Right forelimb (tissue), 1 donor: ENCODE measurements around the gene DAPK2.

Source experiments
- DNase-seq: peaks from one replicate; pipeline ENCODE4 v3.0.0-alpha.2; 2018

DAPK2 gene

DNA sequence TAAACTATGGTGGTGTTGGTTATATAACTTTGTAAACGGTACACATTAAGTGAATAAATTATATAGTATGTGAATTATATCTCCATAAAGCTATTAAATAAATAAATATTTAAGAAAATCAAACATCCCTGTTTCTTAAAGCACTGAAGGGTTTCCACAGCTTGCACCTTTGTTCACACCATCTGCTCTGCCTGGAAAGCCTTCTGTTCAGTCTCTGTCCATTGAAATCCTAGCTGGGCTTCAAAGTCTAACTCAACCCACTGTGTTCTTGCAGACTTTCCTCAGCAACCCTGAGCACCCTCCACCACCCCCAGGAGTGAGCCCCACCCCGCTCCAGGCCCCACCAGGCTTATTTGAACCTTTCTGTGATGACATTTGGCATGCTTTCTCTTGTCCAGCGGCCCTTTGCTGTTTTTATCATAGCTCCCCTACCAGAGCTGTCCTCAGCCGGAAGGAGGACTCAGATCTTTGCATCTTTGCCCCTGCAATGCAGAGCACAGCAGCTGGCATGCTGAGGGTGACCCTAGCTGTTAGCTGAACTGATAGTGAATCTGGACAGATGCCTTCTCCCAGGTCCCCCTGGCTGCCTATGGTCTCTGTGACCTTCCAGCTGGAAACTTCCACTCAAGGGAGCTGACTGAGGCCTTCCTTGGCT is 105.2 kb downstream of the DAPK2 start:
- DNase-seq, result no peak

DNA sequence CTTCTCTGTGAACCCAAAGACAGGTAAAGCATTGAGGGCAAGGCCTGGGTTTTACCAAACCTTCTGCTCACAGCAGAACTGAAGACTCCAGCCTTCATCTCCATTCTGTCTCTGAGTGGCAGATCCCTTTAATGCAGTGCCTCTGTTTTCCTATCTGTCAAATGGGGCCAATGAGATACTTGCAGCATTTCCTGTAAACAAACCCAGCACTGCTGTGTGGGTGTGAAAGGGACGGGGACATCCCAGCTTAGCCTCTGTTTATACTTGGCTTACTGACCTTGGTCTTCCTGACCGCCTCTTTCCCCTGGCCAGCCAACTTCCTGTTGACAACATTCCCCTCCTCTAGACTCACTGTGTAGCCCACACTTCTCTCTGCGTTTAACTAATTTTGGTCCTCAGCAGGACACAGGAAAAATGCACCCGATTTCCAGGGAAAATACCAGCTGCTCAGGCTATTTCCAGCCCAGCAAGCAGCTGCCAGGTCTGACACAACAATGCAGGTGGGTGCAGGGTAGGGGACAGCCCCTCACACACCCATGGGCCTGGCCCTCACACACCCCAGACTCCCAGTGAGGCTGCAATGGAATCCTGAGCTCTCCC is 106.7 kb downstream of the DAPK2 start:
- no peak for DNase-seq

DNA sequence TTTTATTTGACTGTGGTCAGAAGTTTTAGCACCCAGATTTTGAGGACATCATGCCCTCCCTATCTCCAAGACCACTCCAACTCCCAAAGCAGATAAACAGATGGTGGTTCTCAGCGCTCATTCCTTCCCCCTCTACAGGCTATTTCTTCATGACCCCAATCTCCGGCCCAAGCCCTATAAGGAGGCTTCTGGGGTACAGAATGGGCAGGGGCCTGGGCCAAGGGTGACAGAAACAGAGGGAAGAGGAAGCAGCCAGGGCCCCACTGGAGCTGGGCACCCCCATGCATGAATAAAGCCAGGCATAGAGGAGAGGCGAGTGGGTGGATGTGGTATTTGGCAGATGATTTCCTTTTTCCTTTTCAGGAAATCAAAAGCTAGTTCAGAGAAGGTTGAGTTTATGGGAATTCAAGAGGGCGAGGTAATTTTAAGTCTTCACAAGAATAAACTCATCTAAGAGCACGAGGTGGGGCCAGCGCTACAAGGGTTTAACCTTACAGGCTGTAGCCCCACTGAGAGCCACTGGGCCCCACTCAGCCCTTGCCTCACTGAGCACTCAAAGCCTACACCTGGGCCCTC is 107.7 kb downstream of the DAPK2 start:
- DNase-seq, result no peak

DNA sequence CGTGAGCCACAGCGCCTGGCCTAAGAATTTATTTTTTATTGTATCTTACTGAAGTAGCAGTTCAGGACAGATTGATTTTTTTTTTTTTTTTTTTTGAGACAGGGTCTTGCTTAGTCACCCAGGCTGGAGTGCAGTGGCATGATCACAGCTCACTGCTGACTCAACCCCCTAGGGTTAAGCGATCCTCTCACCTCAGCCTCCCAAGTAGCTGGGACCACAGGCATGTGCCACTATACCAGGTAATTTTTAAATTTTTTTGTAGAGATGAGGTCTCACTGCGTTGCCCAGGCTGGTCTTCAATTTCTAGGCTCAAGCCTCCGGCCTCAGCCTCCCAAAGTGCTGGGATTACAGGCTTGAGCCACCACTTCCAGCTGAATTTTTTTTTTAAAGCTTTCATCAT is 112.8 kb downstream of the DAPK2 start:
- DNase-seq, result no peak

DNA sequence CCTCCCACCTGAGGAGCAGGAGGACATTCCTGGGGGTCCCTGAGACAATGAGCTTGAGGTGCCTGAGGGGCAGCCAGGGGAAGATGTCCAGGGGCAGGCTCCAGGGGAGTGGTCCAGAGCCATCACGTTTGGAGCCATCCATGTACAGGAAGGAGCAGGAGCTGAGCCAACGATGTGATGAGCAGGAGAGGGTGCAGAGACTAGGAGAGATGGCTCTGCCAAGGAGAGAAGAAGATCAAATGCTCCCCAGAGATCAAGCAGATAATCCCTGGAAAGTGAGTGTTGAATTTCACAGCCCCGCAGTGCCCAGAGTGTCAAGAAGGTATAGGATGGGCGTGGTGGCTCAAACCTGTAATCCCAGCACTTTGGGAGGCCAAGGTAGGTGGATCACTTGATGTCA is 114.7 kb downstream of the DAPK2 start:
- no peak for DNase-seq

DNA sequence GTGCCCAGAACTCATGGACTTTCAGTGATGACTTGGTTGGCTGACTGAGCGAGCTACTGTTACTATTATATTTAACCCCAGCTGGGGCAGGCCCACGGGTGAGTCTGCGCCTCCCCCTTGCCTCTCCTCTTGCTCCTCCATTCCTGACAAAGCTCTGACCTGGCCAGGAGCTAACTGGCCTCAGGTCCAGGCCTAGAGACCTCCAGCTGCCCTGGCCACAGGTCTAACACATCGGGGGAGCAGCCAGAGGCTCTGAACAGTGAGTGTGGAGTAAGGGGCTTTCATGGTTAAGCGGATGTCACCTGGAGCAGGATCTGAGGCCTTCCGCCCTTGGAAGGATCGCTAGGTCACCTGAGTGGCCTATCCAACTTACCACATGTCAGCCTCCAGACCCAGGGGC is 116.3 kb downstream of the DAPK2 start:
- DNase-seq, result no peak

DNA sequence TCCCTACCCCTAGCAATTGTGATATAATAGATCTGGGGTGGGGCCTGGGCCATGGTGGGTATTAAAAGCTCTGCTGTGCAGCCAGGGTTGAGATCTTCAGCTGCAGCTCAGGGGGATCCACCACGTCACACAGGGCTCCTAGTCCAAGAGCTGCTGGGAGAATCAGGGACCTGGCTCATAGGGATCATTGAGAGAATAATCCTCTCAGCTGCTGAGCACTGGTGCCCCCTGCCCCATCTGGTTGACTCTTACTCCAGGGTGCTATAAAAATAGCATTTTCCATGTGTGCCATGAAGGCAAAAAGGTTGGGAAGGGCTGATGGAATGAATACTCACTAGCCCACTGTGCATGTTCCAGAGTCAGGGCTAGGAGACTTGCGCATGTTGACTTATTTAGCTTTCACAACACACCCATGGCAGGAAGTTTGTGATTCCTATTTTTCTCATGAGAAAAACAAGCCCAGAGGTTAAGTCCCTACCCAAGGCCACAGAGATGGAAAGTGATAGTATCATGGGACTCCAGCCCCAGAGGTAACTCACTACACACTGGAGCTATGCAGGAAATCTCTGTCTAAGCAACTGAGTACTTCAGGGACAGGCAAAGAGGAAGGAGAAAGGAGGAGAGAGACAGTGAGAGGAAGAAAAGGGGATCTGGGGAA is 118.0 kb downstream of the DAPK2 start:
- DNase-seq, result no peak

DNA sequence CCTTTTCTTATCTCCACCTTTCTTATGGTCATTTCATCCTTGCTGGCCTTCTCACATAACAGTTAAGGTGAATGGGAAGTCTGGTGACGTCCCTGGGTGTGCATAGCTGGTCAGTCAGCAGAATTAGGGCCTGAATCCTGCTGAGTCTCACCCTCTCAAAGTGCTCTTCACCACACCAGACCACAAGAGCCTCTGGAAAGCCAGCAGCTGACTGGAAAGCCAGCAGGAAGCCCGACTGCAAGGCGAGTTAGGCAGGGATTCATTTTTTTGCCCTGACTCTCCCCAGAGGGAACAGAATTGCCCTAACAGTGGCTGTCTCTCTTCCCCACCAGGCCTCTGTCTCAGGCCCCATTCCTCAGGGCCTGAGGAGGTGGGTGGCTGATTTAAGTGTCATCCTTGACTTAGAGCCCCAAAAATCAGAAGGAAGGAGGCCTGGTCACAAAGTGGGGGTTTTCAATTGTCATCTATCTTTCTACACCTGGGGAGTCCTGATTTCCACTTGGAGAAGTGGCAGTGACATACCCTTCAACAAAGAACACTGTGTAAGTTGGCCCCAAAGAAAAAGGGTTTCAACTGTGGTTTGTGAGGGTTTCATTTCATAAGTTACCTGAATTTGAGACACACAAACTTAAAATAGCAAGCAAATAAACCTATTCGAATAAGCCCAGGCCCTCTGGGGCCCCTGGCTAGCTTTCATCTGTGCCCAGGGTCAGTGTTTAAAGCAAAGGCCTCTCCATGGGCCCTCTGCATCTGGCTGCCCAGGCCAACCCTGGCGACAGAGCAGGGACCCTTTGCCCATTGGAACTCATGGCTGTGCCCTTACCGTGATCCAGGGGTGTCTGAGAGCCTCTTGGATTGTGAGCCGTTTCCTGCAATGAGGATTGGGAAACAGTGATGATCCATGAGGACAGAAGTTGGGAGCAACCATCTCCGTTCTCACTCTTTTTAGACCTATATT is 122.0 kb downstream of the DAPK2 start:
- no peak for DNase-seq

DNA sequence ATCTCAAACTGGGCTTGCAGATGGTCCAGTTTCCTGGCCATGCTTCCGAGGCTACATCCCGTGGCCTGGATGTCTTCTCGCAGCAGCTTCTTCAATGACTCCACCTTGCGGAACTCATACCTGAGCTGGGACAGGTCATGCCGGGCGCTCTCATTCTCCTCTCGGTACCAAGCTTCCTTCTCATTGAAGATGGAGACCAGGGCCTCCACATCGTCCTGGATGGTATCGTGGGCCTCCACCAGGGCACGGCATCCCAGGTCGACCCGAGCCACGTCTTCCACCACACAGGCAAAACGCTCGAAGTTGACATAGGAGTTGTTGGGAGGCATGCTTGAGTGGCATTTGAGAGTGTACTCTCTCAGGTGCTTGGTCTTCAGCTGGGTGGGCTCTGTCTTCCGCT is 123.4 kb downstream of the DAPK2 start:
- no peak for DNase-seq

DNA sequence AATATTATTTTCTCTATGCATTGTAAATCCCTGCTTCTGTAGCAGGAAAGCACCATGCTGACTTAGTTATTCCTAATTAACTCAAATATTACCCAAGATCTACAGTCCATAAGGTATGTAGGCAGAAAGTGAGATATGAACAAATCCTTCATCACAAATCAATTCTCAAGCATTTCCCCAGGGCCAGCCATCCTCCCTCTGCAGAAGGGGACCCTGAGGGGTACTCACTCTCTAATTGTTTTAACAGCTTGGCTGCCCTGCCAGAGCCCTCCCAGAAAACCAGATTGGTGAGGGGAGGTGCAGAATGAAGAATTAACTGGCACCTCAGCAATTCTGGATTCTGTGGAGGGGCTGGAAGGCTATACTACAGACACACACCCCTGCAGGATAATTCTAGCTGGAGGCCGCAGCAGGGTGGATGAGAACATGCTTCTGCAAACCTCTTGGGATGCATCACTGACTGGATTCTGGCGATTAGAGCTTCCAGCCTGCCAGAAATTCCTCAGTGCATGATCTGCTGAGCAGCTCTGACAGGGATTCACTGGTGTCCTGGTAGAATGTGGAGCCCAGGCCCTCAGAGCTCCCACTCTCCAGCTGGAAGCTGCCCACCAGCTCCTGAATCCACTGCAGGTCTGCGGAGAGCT is 123.9 kb downstream of the DAPK2 start:
- DNase-seq, result no peak

DNA sequence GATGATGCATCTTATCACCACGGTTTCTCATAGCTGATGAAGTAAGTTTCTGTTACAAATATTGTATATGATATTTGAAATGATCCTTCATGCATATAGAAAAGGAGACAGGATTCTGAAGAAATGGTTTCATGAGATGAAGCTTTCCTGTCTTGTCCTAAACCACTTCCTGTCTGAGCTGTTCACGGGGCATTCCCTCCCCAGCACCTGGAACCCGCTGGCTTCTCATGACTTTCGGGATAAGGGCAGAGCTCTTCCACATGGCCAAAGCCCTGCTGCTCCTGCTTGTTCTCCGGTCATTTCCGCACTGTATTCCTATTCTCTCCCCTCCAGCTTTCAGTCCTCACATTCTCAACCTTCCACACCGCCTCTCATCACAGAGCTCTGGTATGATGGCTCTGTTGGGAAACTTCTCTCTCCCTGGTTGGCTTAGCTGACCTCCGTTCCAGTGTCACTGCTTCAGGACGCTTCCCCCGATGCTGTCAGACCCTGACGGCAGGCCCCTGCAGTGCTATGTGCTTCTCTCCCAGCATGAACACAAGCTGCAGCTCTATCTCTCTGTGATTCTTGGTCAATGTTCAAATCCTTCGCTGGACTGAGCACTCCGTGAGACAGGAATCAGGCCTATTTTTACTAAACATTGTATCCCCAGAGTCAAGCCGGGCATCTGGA is 125.6 kb downstream of the DAPK2 start:
- no peak for DNase-seq

DNA sequence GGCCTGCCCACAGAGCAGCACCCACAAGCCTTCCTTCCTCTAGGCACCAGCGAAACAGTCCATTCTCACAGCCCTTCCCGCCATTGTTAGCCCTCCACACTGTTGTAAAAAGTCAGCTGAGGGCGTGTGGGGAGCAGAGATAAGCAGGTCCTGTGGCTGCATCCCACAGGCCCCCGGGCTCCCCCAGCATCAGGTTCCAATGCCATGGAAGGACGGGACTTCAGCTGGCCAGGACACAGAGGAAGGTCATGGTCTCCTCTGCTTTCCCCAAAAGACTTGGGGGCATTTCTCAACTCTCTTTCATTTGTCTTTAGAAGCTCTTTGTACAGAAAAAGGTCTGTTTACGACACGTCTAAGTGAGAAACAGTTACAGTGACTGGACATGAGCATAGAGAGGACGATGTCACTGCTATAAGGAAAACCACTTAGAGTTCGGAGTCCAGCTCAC is 127.4 kb downstream of the DAPK2 start:
- DNase-seq, result no peak

DNA sequence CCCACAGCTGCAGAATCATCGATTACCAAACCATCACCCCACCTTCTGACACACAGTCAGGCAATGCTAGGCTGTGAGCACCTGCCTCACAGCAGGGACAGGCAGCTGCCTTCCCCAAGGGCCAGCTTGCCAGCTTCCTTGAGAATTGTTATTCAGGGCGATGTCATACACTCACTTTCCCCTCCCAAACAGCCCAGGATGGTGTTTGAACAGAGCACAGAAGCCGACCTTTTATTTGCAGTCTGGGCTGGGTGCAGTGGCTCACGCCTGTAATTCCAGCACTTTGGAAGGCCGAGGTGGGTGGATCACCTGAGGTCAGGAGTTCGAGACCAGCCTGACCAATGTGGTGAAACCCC is 128.0 kb downstream of the DAPK2 start:
- no peak for DNase-seq

DNA sequence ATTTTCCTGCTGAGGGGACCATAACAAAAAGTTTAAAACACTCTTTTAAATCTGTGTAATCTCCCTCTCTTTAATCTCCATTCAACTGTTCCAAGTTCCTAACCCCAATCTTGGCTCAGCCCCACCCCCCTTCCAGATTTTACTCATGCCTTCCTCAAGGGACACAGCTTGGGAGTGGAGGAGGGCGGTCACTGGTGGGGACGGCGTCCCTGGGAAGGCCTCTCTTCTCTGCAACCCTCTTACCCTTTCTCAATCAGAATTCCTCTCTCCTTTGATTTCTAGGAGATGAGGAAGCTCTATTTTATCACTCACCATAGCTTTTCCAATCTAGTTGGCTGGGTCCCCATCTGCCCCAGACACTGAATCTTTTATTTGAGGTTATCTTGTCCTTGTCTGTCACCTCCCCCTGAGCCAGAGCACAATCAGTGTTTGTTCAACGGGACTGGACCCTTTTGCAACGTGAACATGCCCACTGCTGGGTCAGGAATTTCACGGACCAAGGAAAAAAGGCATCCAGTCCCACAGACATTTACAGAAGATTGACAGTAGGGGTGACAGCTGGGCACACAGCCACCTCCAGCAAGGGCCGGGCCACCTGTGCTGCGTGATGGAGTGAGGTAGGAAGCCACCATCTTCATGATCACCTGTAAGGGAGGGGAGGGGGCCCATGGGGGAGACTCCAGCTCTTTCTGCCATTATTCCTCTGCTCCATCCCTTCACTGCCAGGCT is 128.5 kb downstream of the DAPK2 start:
- no peak for DNase-seq

DNA sequence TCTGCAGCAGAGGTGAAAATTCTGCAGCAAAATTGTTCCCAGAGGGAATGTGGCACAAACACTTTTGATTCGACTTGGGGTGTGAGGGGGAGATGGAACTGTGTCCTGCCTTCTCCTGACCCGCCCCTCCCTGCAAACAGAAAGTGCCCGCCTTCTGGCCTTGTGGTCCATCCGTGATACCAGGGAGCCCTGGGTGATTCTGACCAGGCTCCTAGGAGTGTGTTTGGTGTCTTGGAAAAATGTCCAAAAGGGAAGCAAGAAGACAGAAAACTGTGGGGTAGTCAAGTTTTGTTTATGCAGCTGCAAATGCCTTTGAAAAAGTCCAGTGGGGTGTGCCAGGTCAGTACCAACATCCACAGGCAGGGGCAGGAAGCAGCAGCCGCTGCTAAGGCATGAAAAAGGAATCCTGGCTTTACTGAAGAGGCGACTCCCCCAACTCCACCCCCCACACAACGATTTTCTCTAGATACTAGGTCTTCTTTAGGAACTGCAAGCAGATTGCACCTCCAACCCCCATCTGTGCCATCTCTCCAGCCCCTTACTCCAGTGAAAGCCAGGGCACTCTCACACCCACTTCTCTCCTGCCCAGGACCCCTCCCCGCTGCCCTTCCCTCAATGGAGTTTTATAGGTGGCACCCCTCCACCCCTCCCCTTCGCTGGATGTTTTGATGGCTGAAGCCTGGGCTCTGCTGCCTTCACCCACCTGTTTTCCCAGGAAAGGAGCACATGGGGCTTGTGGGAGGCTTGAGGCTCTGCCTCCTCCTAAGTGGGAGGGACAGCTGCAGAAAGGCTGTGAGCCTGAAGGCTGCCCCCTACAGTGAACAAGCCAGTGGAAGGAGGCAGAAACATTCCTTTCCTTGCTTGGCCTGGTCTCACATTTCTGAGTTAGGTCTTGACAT is 130.2 kb downstream of the DAPK2 start:
- no peak for DNase-seq

DNA sequence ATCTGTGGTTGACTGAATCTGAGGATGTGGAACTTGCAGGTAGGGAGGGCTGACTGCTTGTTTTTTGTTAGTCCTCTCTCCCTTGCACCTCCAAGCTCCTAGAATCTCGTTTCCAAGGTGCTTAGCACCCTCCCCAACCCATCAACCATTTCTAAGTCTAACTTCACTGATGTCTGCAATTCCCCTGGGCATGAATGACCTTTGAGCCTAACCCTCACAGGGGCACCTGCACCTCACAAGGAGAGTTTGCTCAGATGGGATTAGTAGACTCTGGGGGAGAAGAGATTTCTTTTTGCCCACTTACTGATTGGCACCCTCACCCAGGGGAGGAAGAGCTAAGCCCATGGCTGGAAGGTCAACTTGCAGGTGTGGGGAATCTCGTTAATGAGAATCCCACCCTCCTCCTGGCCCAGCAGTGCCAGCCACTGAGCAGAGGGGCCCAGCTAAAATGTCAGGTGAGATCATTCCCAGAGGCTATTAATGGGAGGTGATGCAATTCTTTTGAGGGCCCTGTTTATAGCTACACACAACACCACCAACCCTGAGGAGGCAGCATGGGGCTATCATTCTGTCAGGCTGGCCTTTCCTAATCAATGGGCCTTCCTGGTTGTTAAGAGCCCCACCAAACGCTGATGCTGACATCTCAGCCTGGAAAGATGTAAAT is 130.9 kb downstream of the DAPK2 start:
- DNase-seq, result no peak

DNA sequence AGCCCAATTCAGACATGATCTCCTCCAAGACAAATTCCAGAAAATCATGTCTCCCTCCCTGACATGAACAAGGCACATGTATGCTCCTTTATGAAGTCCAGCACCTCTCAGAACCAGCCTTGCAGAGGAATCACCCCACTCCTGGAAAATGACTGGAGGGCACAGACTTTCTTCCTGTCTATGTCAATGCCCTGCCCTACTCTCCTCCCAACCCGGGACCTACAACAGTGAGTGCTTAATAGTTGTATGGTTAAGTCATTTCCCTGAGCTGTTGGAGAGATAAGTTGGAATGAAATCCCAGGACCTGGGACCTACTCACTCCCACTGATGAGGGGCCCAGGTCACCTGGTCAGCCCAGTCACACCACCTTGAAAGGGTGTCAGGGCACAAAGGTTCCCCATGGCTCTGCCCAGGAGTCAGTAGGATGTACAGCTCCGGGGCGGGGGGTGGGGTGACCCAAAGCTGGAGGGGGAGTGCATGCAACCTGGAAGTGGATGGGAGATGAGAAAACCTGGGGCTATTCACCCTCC is 132.4 kb downstream of the DAPK2 start:
- DNase-seq, result no peak

DNA sequence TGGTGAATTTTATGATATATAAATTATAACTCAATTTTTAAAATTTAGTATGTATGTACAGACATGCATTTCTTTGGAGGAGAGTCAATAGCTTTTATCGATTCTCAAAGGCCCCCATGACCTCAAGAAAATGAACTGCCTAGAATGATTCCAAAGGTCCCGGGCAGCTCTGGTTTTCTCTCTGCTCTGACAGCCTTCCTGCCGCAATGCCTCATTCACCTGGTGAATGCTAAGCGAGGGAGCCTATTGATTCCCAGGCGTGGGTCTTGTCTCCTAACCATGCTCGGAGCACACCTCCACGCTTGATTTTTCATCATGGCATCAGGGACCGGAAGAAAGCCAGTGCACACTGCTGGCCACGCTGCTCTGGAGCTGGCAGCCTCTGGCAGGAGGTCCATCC is 132.9 kb downstream of the DAPK2 start:
- DNase-seq, result no peak

DNA sequence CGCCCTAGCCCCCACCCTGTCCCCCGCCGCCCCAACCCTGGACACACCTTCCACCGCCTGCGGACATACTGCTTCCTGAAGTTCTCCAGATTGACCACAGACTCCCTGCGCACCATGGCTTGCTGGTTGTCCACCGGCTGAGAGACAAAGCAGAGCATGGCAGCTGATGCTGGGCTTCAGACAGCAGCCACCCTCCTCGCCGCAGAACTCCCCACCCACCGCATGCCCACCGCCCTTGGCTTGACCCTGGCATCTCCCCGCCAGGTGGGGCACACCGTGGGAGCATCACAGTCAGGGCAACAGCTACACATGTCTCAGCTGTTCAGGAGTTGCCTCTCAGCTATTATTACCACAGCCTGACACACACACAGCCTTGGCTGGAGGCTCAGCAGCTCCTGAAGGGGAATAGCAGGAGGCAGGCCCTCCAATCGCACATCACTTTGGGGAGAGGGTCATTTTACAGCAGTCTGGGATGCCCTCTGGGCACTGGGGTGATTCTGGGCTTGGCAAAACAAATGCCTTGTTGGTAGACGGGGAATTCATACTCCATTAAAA is 134.1 kb downstream of the DAPK2 start:
- DNase-seq, result no peak
